GM12878 (cell line): Measurements from ENCODE around the gene EPB41L4A.

Experiments
- ASH2L ChIP-seq: fragments of 300-600, 200-600 bp; sonication (generic); IDR thresholded peaks from 2 replicates; pipeline ENCODE4 v1.6.1; 2017; ENCODE audit warnings: low read depth, mild to moderate bottlenecking, borderline replicate concordance
- CREB1 ChIP-seq: IDR thresholded peaks from 2 replicates; pipeline ENCODE4 v1.6.1; 2012; ENCODE audit warnings: low read depth, mild to moderate bottlenecking, inconsistent platforms
- EP300 ChIP-seq, 2 experiments: fragments of 150-350 bp in 1 of 2; IDR thresholded peaks; 2 replicates each; pipeline ENCODE4 v1.6.1; 2011 to 2012; ENCODE audit warnings: low read depth in 2 of 2, low read length in 2 of 2, borderline replicate concordance in 1 of 2, improper control_type of control experiment in 1 of 2, inconsistent platforms in 1 of 2; ENCODE audit not compliant: control insufficient read depth in 1 of 2
- EZH2 ChIP-seq: IDR thresholded peaks from 2 replicates; pipeline ENCODE4 v1.6.1; 2012; ENCODE audit warnings: low read depth, mild to moderate bottlenecking, control low read depth, inconsistent platforms, low read length, borderline replicate concordance; ENCODE audit not compliant: control insufficient read depth
- NFYB ChIP-seq: IDR thresholded peaks from 2 replicates; pipeline ENCODE4 v1.6.1; 2011; ENCODE audit warnings: low read depth, mild to moderate bottlenecking, low read length, improper control_type of control experiment, moderate library complexity; ENCODE audit not compliant: insufficient read depth
- POLR2AphosphoS5 ChIP-seq: IDR thresholded peaks from 2 replicates; pipeline ENCODE4 v1.6.1; 2011; ENCODE audit warnings: mild to moderate bottlenecking, low read length, inconsistent platforms
- RAD21 ChIP-seq: IDR thresholded peaks from 2 replicates; pipeline ENCODE4 v1.6.1; 2011; ENCODE audit warnings: mild to moderate bottlenecking, low read depth, low read length, moderate library complexity; ENCODE audit not compliant: insufficient read depth
- SP1 ChIP-seq: IDR thresholded peaks from one replicate; pipeline ENCODE4 v1.6.1; 2011; ENCODE audit warnings: low read depth, low read length
- ZSCAN29 ChIP-seq: fragments of 450-650 bp; IDR thresholded peaks from 2 replicates; pipeline ENCODE4 v1.6.1; 2017; ENCODE audit warnings: mild to moderate bottlenecking, moderate library complexity
- TF ChIP-seq, protein P1 (sequence below), 3 experiments: IDR thresholded peaks in 2 of 3; conservative IDR thresholded peaks in 1 of 3; 2 replicates each; pipeline ENCODE4 v1.5.1; 2011; ENCODE audit warnings: low read depth in 3 of 3, low read length in 3 of 3, mild to moderate bottlenecking in 3 of 3, control low read depth in 2 of 3, moderate library complexity in 2 of 3, inconsistent platforms in 1 of 3, mixed read lengths in 1 of 3; ENCODE audit not compliant: control insufficient read depth in 2 of 3, insufficient read depth in 1 of 3; ENCODE audit errors: extremely low read depth in 1 of 3
- TF ChIP-seq, protein P2 (sequence below): IDR thresholded peaks from 2 replicates; pipeline ENCODE4 v1.6.1; 2012; ENCODE audit warnings: low read depth, low read length, improper control_type of control experiment

GRCh38 chr5:112257005-112257404 is 162.1 kb downstream of the EPB41L4A start:
- TF ChIP-seq ZSCAN29 (no peak), ASH2L (no peak), NFYB (no peak), SP1 (no peak), RAD21 (no peak), POLR2AphosphoS5 (no peak), EP300 (IDR thresholded peaks at IDR 0.05; ENCODE audit: borderline replicate concordance in 1 of 2, control insufficient read depth in 1 of 2, low read depth in 2 of 2, low read length in 2 of 2) (no peak), CREB1 (no peak), EZH2 (no peak)
- TF ChIP-seq, protein P1, sequence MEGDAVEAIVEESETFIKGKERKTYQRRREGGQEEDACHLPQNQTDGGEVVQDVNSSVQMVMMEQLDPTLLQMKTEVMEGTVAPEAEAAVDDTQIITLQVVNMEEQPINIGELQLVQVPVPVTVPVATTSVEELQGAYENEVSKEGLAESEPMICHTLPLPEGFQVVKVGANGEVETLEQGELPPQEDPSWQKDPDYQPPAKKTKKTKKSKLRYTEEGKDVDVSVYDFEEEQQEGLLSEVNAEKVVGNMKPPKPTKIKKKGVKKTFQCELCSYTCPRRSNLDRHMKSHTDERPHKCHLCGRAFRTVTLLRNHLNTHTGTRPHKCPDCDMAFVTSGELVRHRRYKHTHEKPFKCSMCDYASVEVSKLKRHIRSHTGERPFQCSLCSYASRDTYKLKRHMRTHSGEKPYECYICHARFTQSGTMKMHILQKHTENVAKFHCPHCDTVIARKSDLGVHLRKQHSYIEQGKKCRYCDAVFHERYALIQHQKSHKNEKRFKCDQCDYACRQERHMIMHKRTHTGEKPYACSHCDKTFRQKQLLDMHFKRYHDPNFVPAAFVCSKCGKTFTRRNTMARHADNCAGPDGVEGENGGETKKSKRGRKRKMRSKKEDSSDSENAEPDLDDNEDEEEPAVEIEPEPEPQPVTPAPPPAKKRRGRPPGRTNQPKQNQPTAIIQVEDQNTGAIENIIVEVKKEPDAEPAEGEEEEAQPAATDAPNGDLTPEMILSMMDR (IDR thresholded peaks at IDR 0.05 in 2 of 3, conservative IDR thresholded peaks at IDR 0.05 in 1 of 3; ENCODE audit: control insufficient read depth in 2 of 3, extremely low read depth in 1 of 3, insufficient read depth in 1 of 3, low read depth in 3 of 3, low read length in 3 of 3), result no peak
- TF ChIP-seq, protein P2, sequence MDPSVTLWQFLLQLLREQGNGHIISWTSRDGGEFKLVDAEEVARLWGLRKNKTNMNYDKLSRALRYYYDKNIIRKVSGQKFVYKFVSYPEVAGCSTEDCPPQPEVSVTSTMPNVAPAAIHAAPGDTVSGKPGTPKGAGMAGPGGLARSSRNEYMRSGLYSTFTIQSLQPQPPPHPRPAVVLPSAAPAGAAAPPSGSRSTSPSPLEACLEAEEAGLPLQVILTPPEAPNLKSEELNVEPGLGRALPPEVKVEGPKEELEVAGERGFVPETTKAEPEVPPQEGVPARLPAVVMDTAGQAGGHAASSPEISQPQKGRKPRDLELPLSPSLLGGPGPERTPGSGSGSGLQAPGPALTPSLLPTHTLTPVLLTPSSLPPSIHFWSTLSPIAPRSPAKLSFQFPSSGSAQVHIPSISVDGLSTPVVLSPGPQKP, result no peak
